HG02885 (cell line): ENCODE measurements around the gene KCNAB1.

Experiments
- ATAC-seq: cut with Tn5 transposase; IDR thresholded peaks from one replicate; pipeline ENCODE4 v1.9.1; 2021; ENCODE audit warnings: mild to moderate bottlenecking; ENCODE audit not compliant: unreplicated experiment, poor library complexity

KCNAB1 gene

GRCh38 chr3:156303001-156303707, 182.8 kb downstream of the KCNAB1 start:
- no peak for ATAC-seq

- ATAC-seq: no peak
Observed at GRCh38 chr3:156304406-156304805, 184.0 kb downstream of the KCNAB1 start.

- no peak for ATAC-seq
Observed at GRCh38 chr3:156305672-156306071, 185.3 kb downstream of the KCNAB1 start.

GRCh38 chr3:156307704-156308103, 187.3 kb downstream of the KCNAB1 start:
- ATAC-seq: no peak

- no peak for ATAC-seq
Observed at GRCh38 chr3:156311431-156311830, 191.1 kb downstream of the KCNAB1 start.

GRCh38 chr3:156311930-156312329, 191.6 kb downstream of the KCNAB1 start:
- ATAC-seq: no peak

- ATAC-seq: no peak
Observed at GRCh38 chr3:156316076-156316475, 195.7 kb downstream of the KCNAB1 start.

- ATAC-seq: no peak
Observed at GRCh38 chr3:156317462-156318074, 197.2 kb downstream of the KCNAB1 start.

- no peak for ATAC-seq
Observed at GRCh38 chr3:156321945-156322344, 201.6 kb downstream of the KCNAB1 start.

- ATAC-seq: no peak
Observed at GRCh38 chr3:156323466-156323865, 203.1 kb downstream of the KCNAB1 start.

GRCh38 chr3:156330415-156330814, 210.0 kb downstream of the KCNAB1 start:
- no peak for ATAC-seq

- ATAC-seq: no peak
Observed at GRCh38 chr3:156332304-156332703, 211.9 kb downstream of the KCNAB1 start.

GRCh38 chr3:156334841-156335545, 214.6 kb downstream of the KCNAB1 start:
- ATAC-seq: no peak

- no peak for ATAC-seq
Observed at GRCh38 chr3:156339491-156339890, 219.1 kb downstream of the KCNAB1 start.

- peak; percentile 30 for ATAC-seq
Observed at GRCh38 chr3:156341332-156341731, 221.0 kb downstream of the KCNAB1 start.

GRCh38 chr3:156341831-156342416, 221.5 kb downstream of the KCNAB1 start:
- peak; percentile 100 for ATAC-seq

- ATAC-seq: no peak
Observed at GRCh38 chr3:156344215-156344614, 223.8 kb downstream of the KCNAB1 start.

- no peak for ATAC-seq
Observed at GRCh38 chr3:156349111-156349510, 228.7 kb downstream of the KCNAB1 start.

GRCh38 chr3:156349978-156350377, 229.6 kb downstream of the KCNAB1 start:
- ATAC-seq: no peak

GRCh38 chr3:156350781-156351180, 230.4 kb downstream of the KCNAB1 start:
- ATAC-seq: no peak

- no peak for ATAC-seq
Observed at GRCh38 chr3:156351783-156352182, 231.4 kb downstream of the KCNAB1 start.
